ENCODE results near the gene THSD4.

DNA sequence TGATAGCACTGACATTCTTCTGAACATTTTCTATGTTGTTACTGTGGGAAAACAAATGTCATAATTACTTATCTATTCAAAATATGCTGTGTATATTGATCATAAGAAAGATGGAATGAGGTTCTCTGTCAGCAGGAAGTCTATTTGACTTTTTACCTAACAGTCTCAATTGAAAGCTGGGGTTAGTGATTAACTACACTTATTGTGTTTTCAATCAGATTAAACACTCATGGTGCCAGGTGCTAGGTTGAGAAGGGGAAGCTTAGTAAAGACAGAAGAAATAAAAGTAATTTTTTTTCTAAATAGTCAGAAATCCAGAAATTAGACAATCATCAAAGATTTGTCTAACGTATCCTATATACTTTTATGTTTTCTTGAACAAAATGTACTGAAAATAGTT, 414.1 kb downstream of the THSD4 start:
- TF ChIP-seq, protein P1, sequence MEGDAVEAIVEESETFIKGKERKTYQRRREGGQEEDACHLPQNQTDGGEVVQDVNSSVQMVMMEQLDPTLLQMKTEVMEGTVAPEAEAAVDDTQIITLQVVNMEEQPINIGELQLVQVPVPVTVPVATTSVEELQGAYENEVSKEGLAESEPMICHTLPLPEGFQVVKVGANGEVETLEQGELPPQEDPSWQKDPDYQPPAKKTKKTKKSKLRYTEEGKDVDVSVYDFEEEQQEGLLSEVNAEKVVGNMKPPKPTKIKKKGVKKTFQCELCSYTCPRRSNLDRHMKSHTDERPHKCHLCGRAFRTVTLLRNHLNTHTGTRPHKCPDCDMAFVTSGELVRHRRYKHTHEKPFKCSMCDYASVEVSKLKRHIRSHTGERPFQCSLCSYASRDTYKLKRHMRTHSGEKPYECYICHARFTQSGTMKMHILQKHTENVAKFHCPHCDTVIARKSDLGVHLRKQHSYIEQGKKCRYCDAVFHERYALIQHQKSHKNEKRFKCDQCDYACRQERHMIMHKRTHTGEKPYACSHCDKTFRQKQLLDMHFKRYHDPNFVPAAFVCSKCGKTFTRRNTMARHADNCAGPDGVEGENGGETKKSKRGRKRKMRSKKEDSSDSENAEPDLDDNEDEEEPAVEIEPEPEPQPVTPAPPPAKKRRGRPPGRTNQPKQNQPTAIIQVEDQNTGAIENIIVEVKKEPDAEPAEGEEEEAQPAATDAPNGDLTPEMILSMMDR (conservative IDR thresholded peaks at IDR 0.05; ENCODE audit: low read length): no peak
- TF ChIP-seq EZH2phosphoT487 (IDR thresholded peaks at IDR 0.05; ENCODE audit: borderline replicate concordance, low read depth, low read length): no peak
